Loucy (cell line): ENCODE measurements around the gene CRY2.

ENCODE experiments used
- CTCF ChIP-seq: fragments of 200-600 bp; sonication (generic); conservative IDR thresholded peaks from 2 replicates; pipeline ENCODE4 v1.5.1; 2014; ENCODE audit warnings: mild to moderate bottlenecking, antibody characterized with exemption, low read length
- EZH2phosphoT487 ChIP-seq: fragments of 200-600 bp; IDR thresholded peaks from 2 replicates; pipeline ENCODE4 v1.6.1; 2018; ENCODE audit warnings: antibody characterized with exemption, mild to moderate bottlenecking, moderate library complexity, borderline replicate concordance

DNA sequence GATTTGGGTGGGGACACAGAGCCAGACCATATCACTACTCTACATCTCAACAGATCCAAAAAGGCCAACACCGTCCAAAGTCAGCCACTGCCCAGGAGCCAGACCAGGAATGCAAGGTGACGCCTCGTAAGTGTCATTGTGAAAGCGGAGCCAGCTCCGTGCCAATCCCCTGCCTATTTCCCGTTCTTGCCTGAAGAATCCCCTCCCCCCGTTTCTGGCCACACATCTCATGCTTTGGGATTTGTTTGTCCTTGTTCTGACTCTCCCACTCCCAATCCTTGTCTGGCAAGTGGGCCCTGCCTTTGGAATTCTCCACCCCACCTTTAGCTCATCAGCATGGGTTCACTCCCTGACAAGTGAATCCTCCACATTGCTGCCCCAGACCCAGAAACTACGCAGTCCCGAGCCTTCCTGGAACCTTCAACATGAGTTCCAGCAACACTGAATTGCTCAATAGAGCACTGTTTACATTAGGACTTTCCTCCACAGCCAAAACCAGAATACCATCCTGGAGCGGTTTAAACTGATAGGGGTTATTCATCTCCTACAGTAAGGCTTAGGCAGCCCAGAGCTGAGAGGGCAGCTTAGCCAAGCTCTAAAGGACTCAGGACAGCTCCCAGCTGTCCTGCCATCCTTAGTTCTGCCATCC lies 48.4 kb upstream of the CRY2 start:
- TF ChIP-seq CTCF (no peak), EZH2phosphoT487 (no peak)
